ENCODE results near the gene POPDC2.
A peak's percentile ranks its signal among the peaks of the same experiment; 100 is the strongest.
"Not testable (repeated sequence)": the region's sequence is repeated elsewhere in the genome, so short reads cannot be mapped to it uniquely, and the experiment has no call there.

Gene POPDC2

GRCh38 chr3:119613201-119613600 is 47.2 kb downstream of the POPDC2 start:
- DNase-seq, result no peak

DNA sequence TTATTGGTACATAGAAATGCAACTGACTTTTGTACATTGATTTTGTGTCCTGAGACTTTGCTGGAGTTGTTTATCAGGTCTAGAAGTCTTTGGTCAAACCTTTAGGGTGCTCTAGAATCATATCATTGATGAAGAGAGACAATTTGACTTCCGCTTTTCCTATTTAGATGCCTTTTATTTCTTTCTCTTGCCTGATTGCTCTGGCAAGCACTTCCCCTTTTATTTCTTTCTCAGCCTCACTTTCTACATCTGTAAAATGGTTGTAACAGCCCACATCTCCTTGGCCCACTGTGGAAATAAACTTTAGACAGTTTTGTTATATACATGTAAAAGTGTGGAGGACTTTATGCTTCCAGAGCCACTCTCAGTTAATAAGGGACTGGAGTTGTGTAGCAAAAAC is 48.7 kb downstream of the POPDC2 start:
- no peak for DNase-seq

DNA sequence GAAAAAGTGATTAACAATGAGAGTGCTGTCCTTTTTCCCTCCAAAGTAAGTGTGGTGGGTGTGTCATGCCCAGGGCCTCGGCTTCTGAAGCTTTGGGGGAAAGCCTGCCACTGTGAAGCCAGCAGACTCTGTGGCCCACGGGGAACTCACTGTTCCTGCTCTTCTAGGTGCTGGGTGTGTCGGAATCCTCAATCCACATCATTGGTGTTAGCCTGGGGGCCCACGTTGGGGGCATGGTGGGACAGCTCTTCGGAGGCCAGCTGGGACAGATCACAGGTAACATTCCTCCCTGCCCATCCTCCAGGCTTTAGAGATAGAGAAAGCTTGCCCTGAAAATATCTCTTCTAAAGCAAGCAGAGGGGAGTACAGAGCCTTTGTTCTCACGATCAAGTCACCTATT is 51.1 kb downstream of the POPDC2 start:
- no peak for DNase-seq

GRCh38 chr3:119608405-119609000 is 51.9 kb downstream of the POPDC2 start:
- no peak for DNase-seq

DNA sequence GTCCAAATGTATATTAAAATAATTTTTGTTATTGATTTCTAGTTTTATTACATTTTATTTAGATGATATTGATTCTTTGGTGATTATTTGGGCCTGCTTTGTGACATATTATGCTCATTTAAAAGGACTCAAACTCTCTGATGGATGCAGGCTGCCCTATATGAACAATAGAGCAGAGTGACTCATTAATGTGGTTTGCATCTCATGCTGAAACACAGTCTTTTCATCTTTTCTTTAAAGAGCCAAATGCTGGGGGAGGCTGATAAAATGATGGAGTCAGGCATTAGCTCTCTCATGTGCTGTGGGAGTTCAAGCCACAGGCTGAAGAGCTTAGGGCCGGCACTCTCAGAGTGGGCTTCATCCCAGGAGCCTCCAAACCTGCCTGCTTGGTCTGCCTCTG is 55.5 kb downstream of the POPDC2 start:
- no peak for DNase-seq

- no peak for DNase-seq
Measured at GRCh38 chr3:119602676-119603075, 57.7 kb downstream of the POPDC2 start.

DNA sequence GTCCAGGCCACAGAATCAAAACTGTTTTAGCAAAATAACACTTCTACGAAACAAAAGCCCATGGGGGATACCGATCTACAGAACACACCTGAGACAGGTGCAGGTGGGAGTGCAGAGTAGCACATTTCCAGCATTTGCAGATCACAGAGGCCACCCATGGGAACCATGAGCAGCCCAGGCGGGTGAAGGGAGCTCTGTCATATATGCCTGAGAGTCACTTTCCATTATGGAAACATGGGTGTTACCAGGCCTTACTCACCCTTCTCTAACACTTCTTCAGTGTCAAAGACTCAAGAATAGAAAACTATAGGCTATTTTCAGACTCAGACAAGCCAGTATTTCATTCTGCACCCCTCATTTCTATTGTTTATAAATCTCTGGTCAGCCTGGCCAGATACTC is 59.2 kb downstream of the POPDC2 start:
- no peak for DNase-seq

- peak; percentile 29 to 58 (median 52) for DNase-seq
Measured at GRCh38 chr3:119600732-119601131, 59.7 kb downstream of the POPDC2 start.

- no peak for DNase-seq
Measured at GRCh38 chr3:119599558-119600174, 60.7 kb downstream of the POPDC2 start.

GRCh38 chr3:119598410-119599098 is 61.8 kb downstream of the POPDC2 start:
- no peak for DNase-seq

DNA sequence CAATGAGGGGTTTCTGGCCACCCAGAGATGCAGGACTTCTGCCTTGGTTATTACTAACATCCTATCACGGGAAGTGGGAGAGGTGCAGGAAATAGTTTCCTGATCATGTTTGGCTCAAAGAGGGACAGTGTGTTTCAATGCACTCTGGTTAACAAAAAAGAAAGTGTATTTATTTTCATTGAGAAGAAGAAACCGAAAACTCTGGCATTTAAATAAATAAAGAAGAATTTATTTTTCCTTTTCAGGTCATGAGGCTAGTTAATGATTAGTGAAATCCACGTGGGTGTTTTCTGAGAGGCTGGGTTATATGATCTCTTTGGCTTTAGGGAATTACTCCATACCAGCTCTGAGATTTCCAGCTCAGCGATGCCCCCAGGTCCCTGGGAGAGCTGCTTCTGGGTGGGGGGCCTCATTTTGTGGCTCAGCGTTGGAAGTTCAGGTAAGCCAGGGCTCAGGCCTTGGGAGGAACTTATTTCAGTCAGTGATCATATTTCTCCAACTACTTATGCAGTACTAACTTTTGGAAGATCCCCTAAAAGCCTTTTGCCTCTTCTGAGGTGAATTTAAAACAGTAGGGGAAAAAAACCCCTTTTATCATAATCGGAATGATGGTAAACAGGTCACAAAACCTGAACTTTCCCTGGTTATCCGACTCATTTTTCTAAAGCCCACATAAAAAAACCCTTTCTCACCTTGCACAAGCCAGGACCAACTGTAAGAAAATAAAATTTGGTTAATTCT is 62.7 kb downstream of the POPDC2 start, which contains the start of gene PLA1A:
Gene PLA1A (plus strand): TSS at position 338 of the 741 bp plus-strand sequence. CDS start 29 bp downstream, at position 367.
- no peak for DNase-seq

DNA sequence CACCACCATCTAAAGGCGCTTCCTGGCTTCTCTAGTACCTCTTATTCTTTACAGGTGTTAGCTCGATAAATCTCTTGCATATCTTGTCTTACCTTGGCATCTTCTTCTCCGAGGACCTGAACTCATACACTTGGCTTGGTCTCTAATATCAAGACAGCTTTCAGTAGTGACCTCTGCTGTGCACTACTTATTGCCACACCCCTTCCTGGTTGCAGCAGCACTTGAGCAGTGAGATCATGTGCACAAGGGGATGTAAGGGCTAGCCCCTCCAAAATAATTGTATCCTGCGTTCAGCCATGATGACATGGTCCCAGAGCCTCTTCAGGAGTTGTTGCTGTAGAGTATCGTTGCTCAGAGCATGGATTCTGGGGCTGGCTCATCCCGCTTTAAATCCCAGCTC is 64.0 kb downstream of the POPDC2 start:
- DNase-seq, result peak in 3 of 4 experiments; percentile 25 to 47 (median 32)

- DNase-seq, result peak in 3 of 4 experiments; percentile 13 to 35 (median 29)
Measured at GRCh38 chr3:119595639-119596334, 64.6 kb downstream of the POPDC2 start.

- DNase-seq, result not testable (repeated sequence)
Measured at GRCh38 chr3:119594929-119595328, 65.5 kb downstream of the POPDC2 start.

- DNase-seq, result no peak
Measured at GRCh38 chr3:119594066-119594465, 66.3 kb downstream of the POPDC2 start.

DNA sequence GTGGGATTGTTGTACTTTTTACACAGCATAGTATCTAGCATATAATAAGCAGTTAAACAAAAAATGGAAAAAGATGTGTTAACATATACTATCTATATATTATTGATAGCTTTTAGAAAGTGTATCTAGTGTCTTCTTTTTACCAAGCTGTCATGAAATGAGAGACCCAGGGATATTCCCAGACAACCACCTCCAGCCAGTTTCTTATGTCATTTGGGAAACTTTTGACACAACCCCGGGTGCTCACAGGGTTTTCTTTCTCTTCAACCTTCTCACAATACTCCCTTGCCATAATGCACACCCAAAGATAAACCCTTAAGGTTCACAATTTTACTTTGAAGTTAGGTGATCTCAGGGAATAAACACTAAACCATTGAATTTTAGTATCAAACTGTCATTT is 67.5 kb downstream of the POPDC2 start:
- DNase-seq, result no peak

Measured in suppressor macrophage (primary cell).